Mammary epithelial cell (primary cell): Measurements from ENCODE around the gene ARID1B.

Source experiments
- CTCF ChIP-seq, 2 donors: IDR thresholded peaks in 1 of 2; conservative IDR thresholded peaks in 1 of 2; 2 replicates each; pipeline ENCODE4 v1.5.1; 2011 to 2012; ENCODE audit warnings: inconsistent platforms in 2 of 2, low read length in 2 of 2, mild to moderate bottlenecking in 2 of 2, control low read depth in 1 of 2, low read depth in 1 of 2; ENCODE audit not compliant: insufficient read depth in 1 of 2; ENCODE audit errors: extremely low read depth in 1 of 2
- EZH2 ChIP-seq: IDR thresholded peaks from 2 replicates; pipeline ENCODE4 v1.6.1; 2012; ENCODE audit warnings: low read length, inconsistent platforms, borderline replicate concordance

- TF ChIP-seq CTCF (conservative IDR thresholded peaks at IDR 0.05 in 1 of 2, IDR thresholded peaks at IDR 0.05 in 1 of 2; ENCODE audit: extremely low read depth in 1 of 2, insufficient read depth in 1 of 2, low read depth in 1 of 2, low read length in 2 of 2): no peak
- no peak for TF ChIP-seq EZH2
Observed at GRCh38 chr6:156857573-156857972, 80.4 kb downstream of the ARID1B start.
